ENCODE data around the gene OSMR.

The OSMR gene

DNA sequence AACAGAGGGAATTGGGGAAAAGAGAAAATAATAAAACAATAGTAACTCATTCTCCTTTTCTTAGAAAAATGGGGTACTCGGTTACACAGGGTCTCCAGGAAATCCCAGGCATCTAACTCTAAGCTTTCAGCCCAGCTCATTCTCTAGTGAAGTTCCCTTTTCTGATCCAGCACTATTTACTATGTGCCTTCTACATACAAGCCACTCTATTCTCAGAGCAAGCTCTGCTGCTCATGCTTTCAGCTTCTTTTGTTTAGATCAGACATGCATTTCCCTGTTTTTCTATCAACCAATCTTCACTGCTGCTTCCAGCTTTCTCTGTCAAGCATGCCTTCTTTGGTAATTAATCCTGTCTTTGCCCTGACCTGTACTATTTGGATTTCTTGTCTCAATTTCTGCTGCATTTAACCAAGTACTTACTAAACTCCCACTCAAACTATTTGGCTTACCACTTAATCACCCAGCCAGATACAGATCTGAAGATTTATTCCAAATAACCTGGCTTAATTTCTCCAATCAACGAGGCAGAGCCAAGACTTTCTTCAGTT lies 25.3 kb downstream of the OSMR start:
- Mint-ChIP-seq H3K9me3 (no peaks in the 10 kb centered on the region), H3K27ac (no peak overlapping the region), H3K36me3 (ENCODE audit: low read depth) (no peaks in the 10 kb centered on the region), H3K4me3 (no peak overlapping the region), H3K4me1 (ENCODE audit: low read depth) (no peaks in the 10 kb centered on the region), H3K27me3 (ENCODE audit: low read depth) (peaks cover 18% of the 10 kb centered on the region)
- DNase-seq (ENCODE audit: low spot score), result no peak

DNA sequence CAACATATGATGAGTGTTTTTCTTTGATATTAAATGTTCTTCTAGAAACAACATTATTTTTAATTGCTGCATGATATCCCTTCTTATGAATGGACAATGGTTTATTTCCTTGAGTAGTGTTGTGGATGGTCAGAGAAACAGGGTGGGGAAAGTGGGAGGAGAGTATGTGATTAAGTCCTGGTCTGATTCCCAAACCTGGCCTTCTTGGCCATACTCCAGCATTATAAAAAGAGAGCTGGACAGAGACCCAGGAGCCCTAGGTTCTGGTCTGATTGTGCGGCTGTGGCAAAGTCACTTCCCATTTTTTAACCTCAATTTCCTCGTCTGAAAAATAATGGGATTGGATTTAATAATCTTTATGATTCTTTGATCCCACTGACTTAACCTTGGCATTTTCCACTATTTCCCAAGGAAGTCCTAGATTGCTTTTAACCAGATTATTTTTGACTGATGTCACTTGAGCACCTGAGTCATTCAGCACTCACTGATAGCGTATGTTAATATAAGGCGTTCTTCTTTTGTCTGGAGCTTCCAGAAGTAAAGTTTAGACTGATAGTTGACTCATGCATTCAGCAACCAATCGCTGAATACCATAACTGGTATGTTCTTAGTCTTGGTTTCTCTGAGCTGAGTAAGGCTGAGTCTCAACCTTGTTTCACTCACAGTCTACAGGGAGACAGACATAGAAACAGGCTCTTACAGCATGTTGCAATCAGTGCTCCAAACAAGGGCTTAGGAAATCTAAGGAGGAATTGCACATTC lies 26.2 kb downstream of the OSMR start:
- Mint-ChIP-seq H3K27me3 (ENCODE audit: low read depth) (peaks cover 20% of the 10 kb centered on the region), H3K9me3 (no peaks in the 10 kb centered on the region), H3K36me3 (ENCODE audit: low read depth) (no peaks in the 10 kb centered on the region), H3K4me3 (no peak overlapping the region), H3K4me1 (ENCODE audit: low read depth) (no peaks in the 10 kb centered on the region), H3K27ac (no peak overlapping the region)
- no peak for DNase-seq (ENCODE audit: low spot score)

GRCh38 chr5:38872826-38873225 lies 27.0 kb downstream of the OSMR start:
- peaks cover 25% of the 10 kb centered on the region for H3K27me3 Mint-ChIP-seq (ENCODE audit: low read depth)

GRCh38 chr5:38874948-38875456 lies 29.2 kb downstream of the OSMR start:
- Mint-ChIP-seq H3K36me3 (ENCODE audit: low read depth) (no peaks in the 10 kb centered on the region), H3K27me3 (ENCODE audit: low read depth) (peaks cover 25% of the 10 kb centered on the region), H3K27ac (no peak overlapping the region), H3K4me1 (ENCODE audit: low read depth) (no peaks in the 10 kb centered on the region), H3K4me3 (no peak overlapping the region), H3K9me3 (no peaks in the 10 kb centered on the region)
- DNase-seq (ENCODE audit: low spot score), result no peak

More at GRCh38 chr5:38872826-38873225, 27.0 kb downstream of the OSMR start:
- no peaks in the 10 kb centered on the region for H3K4me1 Mint-ChIP-seq (ENCODE audit: low read depth)
- H3K36me3 Mint-ChIP-seq (ENCODE audit: low read depth), result no peaks in the 10 kb centered on the region
- H3K27ac Mint-ChIP-seq, result no peak overlapping the region
- H3K4me3 Mint-ChIP-seq, result no peak overlapping the region
- H3K9me3 Mint-ChIP-seq, result no peaks in the 10 kb centered on the region
- no peak for DNase-seq (ENCODE audit: low spot score)

DNA sequence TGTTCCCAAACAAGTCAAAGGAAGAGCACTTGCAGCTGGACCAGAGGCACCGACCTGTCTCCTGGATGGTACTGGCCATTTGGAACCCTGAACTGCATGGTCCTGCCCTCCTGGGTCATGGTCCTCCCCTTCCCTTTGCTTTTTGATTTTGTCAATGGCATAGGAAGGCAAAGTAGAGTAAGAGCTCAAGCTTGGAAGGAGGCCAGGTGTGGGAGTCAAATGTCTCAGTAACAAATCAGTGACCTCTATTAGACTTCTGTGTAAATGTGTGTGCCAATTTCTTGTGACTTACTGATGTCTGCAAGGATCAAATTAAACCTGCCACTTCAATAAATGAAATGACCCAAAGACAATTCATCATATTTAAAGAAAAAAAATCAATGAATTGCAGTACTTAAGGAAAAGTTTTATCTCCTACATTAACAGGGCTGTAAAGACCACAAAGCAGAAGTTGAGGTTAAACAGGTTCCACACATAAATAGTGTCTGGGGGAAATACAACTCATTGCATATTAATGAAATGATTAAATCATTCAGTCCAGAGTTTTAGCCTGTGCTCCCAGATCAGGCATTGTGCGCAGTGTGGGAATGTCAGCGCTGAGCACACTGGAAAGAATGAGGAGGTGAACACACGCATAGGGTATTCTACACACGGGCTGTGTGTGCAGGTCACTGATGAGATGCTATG lies 32.7 kb downstream of the OSMR start:
- no peak overlapping the region for H3K4me3 Mint-ChIP-seq
- no peaks in the 10 kb centered on the region for H3K4me1 Mint-ChIP-seq (ENCODE audit: low read depth)
- no peaks in the 10 kb centered on the region for H3K9me3 Mint-ChIP-seq
- H3K36me3 Mint-ChIP-seq (ENCODE audit: low read depth), result no peaks in the 10 kb centered on the region
- no peak for DNase-seq (ENCODE audit: low spot score)
- H3K27ac Mint-ChIP-seq, result no peak overlapping the region
- peaks cover 13% of the 10 kb centered on the region for H3K27me3 Mint-ChIP-seq (ENCODE audit: low read depth)

DNA sequence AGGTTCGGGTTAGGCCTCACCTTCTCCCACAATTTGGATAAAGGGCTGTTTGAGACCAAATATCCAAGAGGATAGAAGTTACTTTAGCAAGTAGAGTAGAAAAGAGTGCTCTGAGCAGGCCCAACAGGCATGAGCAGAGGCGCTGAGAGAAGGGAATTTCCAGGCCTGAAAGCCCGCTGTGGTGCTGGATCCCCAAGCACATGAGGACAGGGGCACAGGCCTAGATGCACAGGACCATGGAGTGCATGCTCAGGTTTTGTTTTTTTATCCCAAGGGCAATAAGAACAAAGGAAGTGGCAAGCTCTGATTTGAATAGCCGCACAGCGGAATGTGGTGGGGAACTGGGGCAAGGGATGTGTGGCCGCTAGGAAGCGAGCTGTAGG lies 33.3 kb downstream of the OSMR start:
- no peak overlapping the region for H3K27ac Mint-ChIP-seq
- H3K4me3 Mint-ChIP-seq, result no peak overlapping the region
- DNase-seq (ENCODE audit: low spot score), result no peak
- no peaks in the 10 kb centered on the region for H3K4me1 Mint-ChIP-seq (ENCODE audit: low read depth)
- no peaks in the 10 kb centered on the region for H3K36me3 Mint-ChIP-seq (ENCODE audit: low read depth)
- no peaks in the 10 kb centered on the region for H3K9me3 Mint-ChIP-seq
- peaks cover 12% of the 10 kb centered on the region for H3K27me3 Mint-ChIP-seq (ENCODE audit: low read depth)

- Mint-ChIP-seq H3K4me3 (no peak overlapping the region), H3K27me3 (ENCODE audit: low read depth) (peaks cover 3% of the 10 kb centered on the region), H3K9me3 (no peaks in the 10 kb centered on the region), H3K36me3 (ENCODE audit: low read depth) (no peaks in the 10 kb centered on the region), H3K4me1 (ENCODE audit: low read depth) (no peaks in the 10 kb centered on the region), H3K27ac (no peak overlapping the region)
- DNase-seq (ENCODE audit: low spot score), result no peak
Observed at GRCh38 chr5:38883842-38884241, 38.0 kb downstream of the OSMR start.

- no peak for DNase-seq (ENCODE audit: low spot score)
- H3K4me1 Mint-ChIP-seq (ENCODE audit: low read depth), result no peaks in the 10 kb centered on the region
- no peak overlapping the region for H3K27ac Mint-ChIP-seq
- no peak overlapping the region for H3K4me3 Mint-ChIP-seq
- H3K9me3 Mint-ChIP-seq, result no peaks in the 10 kb centered on the region
- peaks cover 4% of the 10 kb centered on the region for H3K27me3 Mint-ChIP-seq (ENCODE audit: low read depth)
- H3K36me3 Mint-ChIP-seq (ENCODE audit: low read depth), result no peaks in the 10 kb centered on the region
Observed at GRCh38 chr5:38885208-38885607, 39.4 kb downstream of the OSMR start.

- no peaks in the 10 kb centered on the region for H3K36me3 Mint-ChIP-seq (ENCODE audit: low read depth)
- DNase-seq (ENCODE audit: low spot score), result no peak
- H3K27ac Mint-ChIP-seq, result no peak overlapping the region
- H3K9me3 Mint-ChIP-seq, result no peaks in the 10 kb centered on the region
- no peaks in the 10 kb centered on the region for H3K4me1 Mint-ChIP-seq (ENCODE audit: low read depth)
- H3K27me3 Mint-ChIP-seq (ENCODE audit: low read depth), result peaks cover 4% of the 10 kb centered on the region
- H3K4me3 Mint-ChIP-seq, result no peak overlapping the region
Observed at GRCh38 chr5:38888041-38888440, 42.2 kb downstream of the OSMR start.

DNA sequence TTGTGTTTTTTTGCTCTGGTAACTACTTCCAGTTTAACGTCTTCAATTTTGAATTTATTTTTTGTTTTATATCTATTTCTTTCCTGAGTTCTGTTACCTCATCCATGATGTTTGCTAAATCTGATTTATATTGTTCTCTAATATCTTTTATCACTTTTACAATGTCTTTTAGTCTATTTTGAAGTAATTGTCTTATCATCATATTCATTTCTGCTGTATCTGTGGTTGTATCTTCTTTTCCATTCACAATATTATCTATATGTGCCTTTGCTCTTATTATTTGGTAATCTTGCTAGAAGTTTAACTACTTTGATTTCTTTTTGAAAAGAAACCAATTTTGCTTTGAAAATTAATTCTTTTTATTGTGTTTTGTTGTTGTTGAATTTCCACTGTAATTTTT lies 43.6 kb downstream of the OSMR start:
- no peaks in the 10 kb centered on the region for H3K4me1 Mint-ChIP-seq (ENCODE audit: low read depth)
- H3K4me3 Mint-ChIP-seq, result no peak overlapping the region
- H3K36me3 Mint-ChIP-seq (ENCODE audit: low read depth), result no peaks in the 10 kb centered on the region
- no peak for DNase-seq (ENCODE audit: low spot score)
- no peaks in the 10 kb centered on the region for H3K9me3 Mint-ChIP-seq
- no peak overlapping the region for H3K27ac Mint-ChIP-seq
- peaks cover 2% of the 10 kb centered on the region for H3K27me3 Mint-ChIP-seq (ENCODE audit: low read depth)

DNA sequence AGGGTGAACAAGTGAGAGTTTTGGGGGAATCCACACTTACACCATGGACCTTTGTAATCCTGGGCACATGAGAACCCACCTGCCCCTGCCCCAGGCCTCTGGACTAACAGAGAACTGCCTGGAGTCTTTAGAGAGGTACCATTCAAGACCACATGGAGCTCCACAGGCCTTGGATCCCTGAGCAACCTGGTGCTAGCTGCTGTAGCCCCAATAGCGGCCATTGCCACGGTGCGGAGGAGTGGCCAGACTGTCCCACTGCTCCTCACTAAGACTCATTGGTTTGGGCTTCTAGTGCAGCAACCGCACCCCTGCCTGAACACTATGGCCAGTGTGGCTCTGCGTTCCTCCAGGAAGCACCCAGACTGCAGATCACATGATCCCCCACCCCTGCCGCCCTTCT lies 45.8 kb downstream of the OSMR start:
- no peak overlapping the region for H3K4me3 Mint-ChIP-seq
- peaks cover 2% of the 10 kb centered on the region for H3K27me3 Mint-ChIP-seq (ENCODE audit: low read depth)
- H3K4me1 Mint-ChIP-seq (ENCODE audit: low read depth), result no peaks in the 10 kb centered on the region

DNA sequence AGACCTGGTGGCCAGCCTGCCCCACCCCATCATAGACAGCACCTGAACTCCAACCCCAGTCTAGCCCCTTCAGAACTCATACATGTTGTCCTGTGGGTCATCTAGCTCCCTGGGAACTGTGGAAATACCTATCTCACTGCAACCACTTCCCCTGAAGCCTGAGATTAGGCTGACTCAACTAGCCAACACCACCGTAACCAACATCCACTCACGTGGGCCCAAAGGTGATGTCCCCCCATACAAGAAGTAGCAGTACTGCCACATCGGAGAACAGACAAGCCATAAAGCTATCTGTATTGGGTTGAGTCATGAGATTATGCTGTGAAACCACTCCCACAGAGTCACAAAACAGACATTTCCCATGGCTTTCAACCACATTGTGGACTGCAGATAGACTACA lies 46.6 kb downstream of the OSMR start:
- H3K4me3 Mint-ChIP-seq, result no peak overlapping the region
- no peak overlapping the region for H3K27ac Mint-ChIP-seq
- H3K36me3 Mint-ChIP-seq (ENCODE audit: low read depth), result no peaks in the 10 kb centered on the region
- DNase-seq (ENCODE audit: low spot score), result no peak
- no peaks in the 10 kb centered on the region for H3K4me1 Mint-ChIP-seq (ENCODE audit: low read depth)
- no peaks in the 10 kb centered on the region for H3K9me3 Mint-ChIP-seq
- peaks cover 5% of the 10 kb centered on the region for H3K27me3 Mint-ChIP-seq (ENCODE audit: low read depth)

More for the DNA sequence above, 45.8 kb downstream of the OSMR start:
- no peaks in the 10 kb centered on the region for H3K9me3 Mint-ChIP-seq
- DNase-seq (ENCODE audit: low spot score), result no peak
- H3K36me3 Mint-ChIP-seq (ENCODE audit: low read depth), result no peaks in the 10 kb centered on the region
- no peak overlapping the region for H3K27ac Mint-ChIP-seq

GRCh38 chr5:38896760-38897159 lies 50.9 kb downstream of the OSMR start:
- no peak overlapping the region for H3K27ac Mint-ChIP-seq
- no peak overlapping the region for H3K4me3 Mint-ChIP-seq
- H3K4me1 Mint-ChIP-seq (ENCODE audit: low read depth), result no peaks in the 10 kb centered on the region
- H3K27me3 Mint-ChIP-seq (ENCODE audit: low read depth), result peaks cover 6% of the 10 kb centered on the region
- H3K36me3 Mint-ChIP-seq (ENCODE audit: low read depth), result no peaks in the 10 kb centered on the region
- DNase-seq (ENCODE audit: low spot score), result no peak
- H3K9me3 Mint-ChIP-seq, result no peaks in the 10 kb centered on the region

GRCh38 chr5:38899936-38900335 lies 54.1 kb downstream of the OSMR start:
- Mint-ChIP-seq H3K36me3 (ENCODE audit: low read depth) (no peaks in the 10 kb centered on the region), H3K4me1 (ENCODE audit: low read depth) (no peaks in the 10 kb centered on the region), H3K9me3 (peaks cover 4% of the 10 kb centered on the region), H3K4me3 (no peak overlapping the region), H3K27me3 (ENCODE audit: low read depth) (peaks cover 11% of the 10 kb centered on the region), H3K27ac (no peak overlapping the region)
- no peak for DNase-seq (ENCODE audit: low spot score)
